Osteoblast (primary cell): ENCODE measurements around the gene MASP1. TPM values are rescaled to one million over a fixed set of nuclear protein-coding genes. Genes with fewer than 3 reads are reported as not detected.

Experiments used
- DNase-seq: peaks from one replicate; pipeline ENCODE4 v3.0.0; 2011; ENCODE audit warnings: low spot score, mixed read lengths; ENCODE audit not compliant: insufficient read length; ENCODE audit errors: missing footprints
- H2AFZ ChIP-seq: 2 replicates; pipeline ENCODE4 v1.6.0; 2011; ENCODE audit warnings: mild to moderate bottlenecking, low read length
- H3K27ac ChIP-seq: 2 replicates; pipeline ENCODE4 v1.5.1; 2011; ENCODE audit warnings: mild to moderate bottlenecking, low read depth, low read length, moderate library complexity
- H3K27me3 ChIP-seq: 2 replicates; pipeline ENCODE4 v1.6.0; 2012; ENCODE audit warnings: mild to moderate bottlenecking, control low read depth, inconsistent platforms, low read length, moderate library complexity; ENCODE audit not compliant: insufficient read depth
- H3K36me3 ChIP-seq: 2 replicates; pipeline ENCODE4 v1.5.1; 2011; ENCODE audit warnings: mild to moderate bottlenecking, low read length, control low read depth, moderate library complexity; ENCODE audit not compliant: insufficient read depth
- H3K4me1 ChIP-seq: 2 replicates; pipeline ENCODE4 v1.5.1; 2011; ENCODE audit warnings: mild to moderate bottlenecking, low read length, control low read depth, moderate library complexity; ENCODE audit not compliant: insufficient read depth
- H3K4me2 ChIP-seq: 2 replicates; pipeline ENCODE4 v1.6.0; 2011; ENCODE audit warnings: mild to moderate bottlenecking, low read length; ENCODE audit not compliant: insufficient read depth
- H3K4me3 ChIP-seq: fragments of 200-600 bp; sonication (generic); 3 replicates; pipeline ENCODE4 v1.5.1; 2012; ENCODE audit warnings: mild to moderate bottlenecking, low read length, inconsistent platforms; ENCODE audit not compliant: insufficient read depth
- H3K79me2 ChIP-seq: 2 replicates; pipeline ENCODE4 v1.6.0; 2012; ENCODE audit warnings: mild to moderate bottlenecking, low read length, control low read depth, inconsistent platforms; ENCODE audit not compliant: insufficient read depth
- H3K9me3 ChIP-seq: 2 replicates; pipeline ENCODE4 v1.5.1; 2011; ENCODE audit warnings: low read depth, low read length, control low read depth
- H4K20me1 ChIP-seq: 2 replicates; pipeline ENCODE4 v1.6.0; 2012; ENCODE audit warnings: mild to moderate bottlenecking, low read length, control low read depth; ENCODE audit not compliant: insufficient read depth
- total RNA-seq: library from RNA; depleted of rRNA; stranded (reverse); fragments of >200 nt; gene quantifications from 2 replicates; pipeline ENCODE4 v1.2.3, GENCODE V29; 2012
- TF ChIP-seq, protein P1 (sequence below): IDR thresholded peaks from 2 replicates; pipeline ENCODE4 v1.5.1; 2011; ENCODE audit warnings: mild to moderate bottlenecking, low read depth, low read length, moderate library complexity; ENCODE audit errors: extremely low read depth

The MASP1 gene
- total RNA-seq, 1 donor, result 1.4 TPM

DNA sequence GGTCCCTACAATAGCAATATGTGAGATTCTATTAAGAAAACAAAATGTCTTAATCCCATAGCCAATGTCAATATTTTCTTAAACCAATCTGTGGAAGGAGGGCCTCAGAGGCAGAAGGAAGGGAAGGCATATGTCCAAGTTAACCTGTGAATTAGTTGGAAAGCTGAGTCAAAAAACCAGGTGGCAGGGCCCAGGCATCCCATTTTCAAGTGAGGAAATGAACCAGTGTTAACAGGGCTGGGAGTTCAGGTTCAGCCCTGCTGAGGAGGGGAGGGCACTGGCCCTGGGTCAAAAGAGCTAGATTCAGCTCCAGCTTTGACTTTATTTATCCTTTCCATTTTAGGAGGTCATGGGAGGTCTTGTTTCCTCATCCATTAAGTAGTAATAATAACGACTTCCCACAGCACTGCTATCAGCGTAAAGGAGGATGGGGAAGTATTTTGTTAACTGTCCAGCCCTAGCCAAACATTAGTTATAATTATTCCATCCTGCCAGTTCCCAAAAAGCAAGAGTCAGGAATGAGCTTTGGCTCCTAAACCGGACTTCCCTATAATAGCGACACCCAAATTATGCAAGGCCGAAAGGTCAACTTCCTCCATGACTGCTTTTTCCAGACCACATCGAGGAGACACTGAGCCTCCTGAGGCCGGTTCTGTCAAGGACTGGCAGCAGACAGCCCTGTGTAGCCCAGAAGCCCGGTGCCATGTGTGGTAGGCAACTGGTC, 3.2 kb downstream of the MASP1 start:
- TF ChIP-seq, protein P1, sequence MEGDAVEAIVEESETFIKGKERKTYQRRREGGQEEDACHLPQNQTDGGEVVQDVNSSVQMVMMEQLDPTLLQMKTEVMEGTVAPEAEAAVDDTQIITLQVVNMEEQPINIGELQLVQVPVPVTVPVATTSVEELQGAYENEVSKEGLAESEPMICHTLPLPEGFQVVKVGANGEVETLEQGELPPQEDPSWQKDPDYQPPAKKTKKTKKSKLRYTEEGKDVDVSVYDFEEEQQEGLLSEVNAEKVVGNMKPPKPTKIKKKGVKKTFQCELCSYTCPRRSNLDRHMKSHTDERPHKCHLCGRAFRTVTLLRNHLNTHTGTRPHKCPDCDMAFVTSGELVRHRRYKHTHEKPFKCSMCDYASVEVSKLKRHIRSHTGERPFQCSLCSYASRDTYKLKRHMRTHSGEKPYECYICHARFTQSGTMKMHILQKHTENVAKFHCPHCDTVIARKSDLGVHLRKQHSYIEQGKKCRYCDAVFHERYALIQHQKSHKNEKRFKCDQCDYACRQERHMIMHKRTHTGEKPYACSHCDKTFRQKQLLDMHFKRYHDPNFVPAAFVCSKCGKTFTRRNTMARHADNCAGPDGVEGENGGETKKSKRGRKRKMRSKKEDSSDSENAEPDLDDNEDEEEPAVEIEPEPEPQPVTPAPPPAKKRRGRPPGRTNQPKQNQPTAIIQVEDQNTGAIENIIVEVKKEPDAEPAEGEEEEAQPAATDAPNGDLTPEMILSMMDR, result no peak
- Histone ChIP-seq H3K4me3 (no peak overlapping the region), H3K4me2 (no peak overlapping the region), H4K20me1 (no peaks in the 10 kb centered on the region), H3K9me3 (no peaks in the 10 kb centered on the region), H3K4me1 (peaks cover 22% of the 10 kb centered on the region), H3K27ac (no peak overlapping the region), H2AFZ (peak overlapping the region; percentile 20), H3K36me3 (no peaks in the 10 kb centered on the region), H3K27me3 (no peaks in the 10 kb centered on the region), H3K79me2 (no peaks in the 10 kb centered on the region)
- no peak for DNase-seq

DNA sequence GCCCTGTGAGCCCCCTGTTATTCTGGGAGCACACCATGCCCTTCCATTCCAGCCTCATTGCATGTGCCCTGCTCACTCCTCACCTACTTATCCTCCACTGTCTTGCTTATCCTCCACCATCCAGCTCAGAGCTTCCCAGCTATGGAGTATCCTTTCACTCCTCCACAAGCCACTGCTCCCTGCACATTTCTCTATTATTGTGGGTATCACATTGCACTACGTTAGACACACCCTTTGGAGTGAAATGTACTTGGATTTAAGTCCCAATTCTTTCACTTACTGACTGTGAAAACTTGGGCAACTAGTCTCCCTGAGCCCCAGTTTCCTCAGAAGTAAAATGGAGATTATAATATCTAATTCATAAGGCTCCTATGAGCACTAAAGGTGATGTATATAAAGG, 4.3 kb downstream of the MASP1 start:
- TF ChIP-seq, protein P1, result no peak
- no peaks in the 10 kb centered on the region for H3K27me3 ChIP-seq
- no peak overlapping the region for H3K4me3 ChIP-seq
- DNase-seq, result no peak
- no peak overlapping the region for H2AFZ ChIP-seq
- H3K4me1 ChIP-seq, result peaks cover 22% of the 10 kb centered on the region
- H3K9me3 ChIP-seq, result no peaks in the 10 kb centered on the region
- no peaks in the 10 kb centered on the region for H3K79me2 ChIP-seq
- H4K20me1 ChIP-seq, result no peaks in the 10 kb centered on the region
- no peak overlapping the region for H3K4me2 ChIP-seq
- H3K36me3 ChIP-seq, result no peaks in the 10 kb centered on the region
- peak overlapping the region; percentile 27 for H3K27ac ChIP-seq

DNA sequence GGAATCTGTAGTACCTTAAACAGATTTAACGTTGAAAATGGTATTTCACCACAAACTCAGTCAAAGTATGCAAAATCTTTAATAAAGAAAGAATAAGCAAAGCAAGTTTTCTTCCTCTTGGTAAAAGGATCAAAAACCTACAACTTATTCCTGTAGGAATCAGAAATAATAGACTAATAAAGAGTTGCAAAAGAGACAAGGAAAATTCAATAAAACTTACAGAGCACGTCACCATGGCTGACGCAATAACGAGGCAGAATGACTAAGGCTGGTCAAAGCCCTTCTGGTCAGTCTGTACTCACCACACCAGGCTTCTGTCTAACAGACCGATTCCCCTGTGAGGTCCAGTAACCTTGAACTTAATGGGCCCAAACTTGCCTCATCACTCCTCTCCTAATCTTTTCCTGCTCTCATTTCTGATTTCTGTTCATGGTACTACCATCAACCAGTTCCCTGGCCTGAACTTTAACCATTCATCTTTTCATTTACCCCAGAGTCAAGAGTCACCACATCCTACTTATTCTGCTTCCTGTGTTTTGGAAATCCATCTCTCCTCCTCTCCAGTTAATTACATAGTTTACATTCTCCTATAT, 5.0 kb downstream of the MASP1 start:
- TF ChIP-seq, protein P1, result no peak
- no peak overlapping the region for H3K4me2 ChIP-seq
- H3K4me3 ChIP-seq, result no peak overlapping the region
- H3K4me1 ChIP-seq, result peaks cover 20% of the 10 kb centered on the region
- no peaks in the 10 kb centered on the region for H3K27me3 ChIP-seq
- no peaks in the 10 kb centered on the region for H3K79me2 ChIP-seq
- peak overlapping the region; percentile 27 for H3K27ac ChIP-seq
- no peak overlapping the region for H2AFZ ChIP-seq
- peak; percentile 88 for DNase-seq
- H3K36me3 ChIP-seq, result no peaks in the 10 kb centered on the region
- H3K9me3 ChIP-seq, result no peaks in the 10 kb centered on the region
- H4K20me1 ChIP-seq, result no peaks in the 10 kb centered on the region

DNA sequence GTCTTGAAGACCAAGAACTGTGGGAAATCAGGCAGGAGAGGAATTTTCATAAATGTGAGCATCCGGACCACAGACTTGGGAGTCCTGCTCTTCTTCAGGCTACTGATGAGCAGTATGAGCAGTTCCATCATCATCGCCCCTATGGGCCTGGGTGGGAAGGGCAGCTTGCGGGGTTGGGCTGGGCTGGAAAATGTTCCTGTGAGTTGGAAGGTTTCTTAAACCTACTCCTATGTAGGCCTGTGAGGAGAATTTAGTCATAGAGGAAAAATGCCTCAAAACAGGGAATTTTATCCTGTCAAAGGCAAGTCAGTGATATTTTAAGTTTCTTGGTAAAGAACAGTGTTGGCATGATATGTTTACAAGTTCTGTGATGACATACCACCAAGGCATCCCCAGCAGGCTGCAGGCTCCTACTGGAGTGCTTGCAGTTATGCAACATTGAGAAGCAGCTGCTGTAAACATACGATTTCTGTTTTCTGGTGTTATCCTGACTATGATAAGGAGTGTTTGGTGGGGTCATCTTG, 10.3 kb downstream of the MASP1 start:
- Histone ChIP-seq H3K27ac (no peak overlapping the region), H3K27me3 (peaks cover 4% of the 10 kb centered on the region), H3K4me1 (peaks cover 5% of the 10 kb centered on the region), H3K9me3 (no peaks in the 10 kb centered on the region), H2AFZ (no peak overlapping the region), H3K4me2 (no peak overlapping the region), H3K36me3 (no peaks in the 10 kb centered on the region), H3K79me2 (no peaks in the 10 kb centered on the region), H4K20me1 (no peaks in the 10 kb centered on the region), H3K4me3 (no peak overlapping the region)
- DNase-seq, result peak; percentile 88
- TF ChIP-seq, protein P1, result no peak
